Esophagus squamous epithelium (tissue), 5 donors: ENCODE results near the gene RIN3. TPM values are rescaled to one million over a fixed set of nuclear protein-coding genes. Genes with fewer than 3 reads are reported as not detected.

ENCODE experiments used
- DNase-seq: peaks from one replicate; lab custom pipeline; 2025; lab: John Stamatoyannopoulos, UW
- H3K27ac ChIP-seq, 4 donors: fragments of 200-600 bp; sonication (generic); one replicate each; pipeline ENCODE4 v1.5.1; 2016 to 2019; ENCODE audit warnings: mild to moderate bottlenecking in 1 of 4
- H3K27me3 ChIP-seq, 4 donors: fragments of 200-600 bp; sonication (generic); 1 replicate in 3 of 4; 2 replicates in 1 of 4; pipeline versions ENCODE4 v1.5.1 to v1.6.0; 2017 to 2021; ENCODE audit warnings: antibody characterized with exemption in 1 of 4
- H3K36me3 ChIP-seq, 3 donors: fragments of 200-600 bp; sonication (generic); one replicate each; pipeline ENCODE4 v1.5.1; 2016 to 2019
- H3K4me1 ChIP-seq, 3 donors: fragments of 200-600 bp; sonication (generic); one replicate each; pipeline ENCODE4 v1.5.1; 2017 to 2019
- H3K4me3 ChIP-seq, 4 donors: fragments of 200-600 bp; sonication (generic); 1 replicate in 3 of 4; 2 replicates in 1 of 4; pipeline ENCODE4 v1.5.1; 2016 to 2019; ENCODE audit warnings: mild to moderate bottlenecking in 2 of 4, moderate library complexity in 1 of 4
- H3K9me3 ChIP-seq, 3 donors: fragments of 200-600 bp; sonication (generic); one replicate each; pipeline ENCODE4 v1.5.1; 2016 to 2019
- CTCF ChIP-seq, 6 experiments: fragments of 450-650 bp in 4 of 6; fragments of 200-600 bp in 2 of 6; sonication (generic) in 2 of 6; IDR thresholded peaks; one replicate each; pipeline ENCODE4 v1.5.1; 2016 to 2019; ENCODE audit warnings: antibody characterized with exemption in 6 of 6, mild to moderate bottlenecking in 4 of 6, moderate library complexity in 4 of 6
- POLR2A ChIP-seq, 4 donors: fragments of 450-650 bp; IDR thresholded peaks; one replicate each; pipeline ENCODE4 v1.6.1; 2017; ENCODE audit warnings: antibody characterized with exemption in 4 of 4, mild to moderate bottlenecking in 4 of 4, moderate library complexity in 3 of 4
- WGBS, 2 donors: methylation state at CpG; one replicate each; pipeline ENCODE4 v1.1.5; 2018; 5-methylcytosine and 5-hydroxymethylcytosine counted together
- intact Hi-C: fragments of 100-400 bp; cut with DNase I; formaldehyde crosslinking; loops from one replicate; pipeline ENCODE4 v1.15.0; 2022
- total RNA-seq, 4 donors: library from RNA; depleted of rRNA; stranded (reverse); fragments of >200 nt; gene quantifications; one replicate each; pipeline ENCODE4 v1.1.0, GENCODE V29; 2016
- donor health status: DM: yes; HTN: yes; CAD: no.

The RIN3 gene
- total RNA-seq, 4 donors from 2014 or later, result 1.9 to 9.7 (median 4.4) TPM

- H3K4me3 ChIP-seq, result no peak overlapping the region
- H3K4me1 ChIP-seq, result peaks cover 0 to 33% (median 7%) of the 10 kb centered on the region in 3 donors
- WGBS, 2 donors, result 89 to 96% methylated on average over 14 to 16 of the region's 16 CpGs
- DNase-seq, result no peak
- H3K27me3 ChIP-seq, result no peaks in the 10 kb centered on the region
- H3K36me3 ChIP-seq, result peaks cover 0 to 45% (median 0%) of the 10 kb centered on the region in 3 donors
- H3K9me3 ChIP-seq, result no peaks in the 10 kb centered on the region
- no peak for TF ChIP-seq CTCF (IDR thresholded peaks at IDR 0.05)
- no peak for TF ChIP-seq POLR2A (IDR thresholded peaks at IDR 0.05)
- no peak overlapping the region for H3K27ac ChIP-seq
- intact Hi-C loops, result no loop called here
Measured at GRCh38 chr14:92556863-92557543, 43.4 kb downstream of the RIN3 start.

GRCh38 chr14:92557544-92557912, 43.9 kb downstream of the RIN3 start:
- no peak for TF ChIP-seq CTCF (IDR thresholded peaks at IDR 0.05)
- no peak for TF ChIP-seq POLR2A (IDR thresholded peaks at IDR 0.05)
- no peak overlapping the region for H3K4me3 ChIP-seq
- intact Hi-C loops, result no loop called here
- no peaks in the 10 kb centered on the region for H3K9me3 ChIP-seq
- H3K27ac ChIP-seq, result no peak overlapping the region
- H3K36me3 ChIP-seq, result peaks cover 0 to 45% (median 0%) of the 10 kb centered on the region in 3 donors
- DNase-seq, result no peak
- H3K4me1 ChIP-seq, result peaks cover 0 to 27% (median 4%) of the 10 kb centered on the region in 3 donors
- no peaks in the 10 kb centered on the region for H3K27me3 ChIP-seq
- 88 to 100% methylated on average over 2 to 3 of the region's 4 CpGs for WGBS, 2 donors

GRCh38 chr14:92558319-92558718, 44.7 kb downstream of the RIN3 start:
- Histone ChIP-seq H3K9me3 (no peaks in the 10 kb centered on the region), H3K4me3 (no peak overlapping the region), H3K27ac (no peak overlapping the region), H3K36me3 (peaks cover 0 to 45% (median 0%) of the 10 kb centered on the region in 3 donors), H3K27me3 (no peaks in the 10 kb centered on the region), H3K4me1 (peaks cover 0 to 30% (median 10%) of the 10 kb centered on the region in 3 donors)
- no peak for TF ChIP-seq POLR2A (IDR thresholded peaks at IDR 0.05)
- TF ChIP-seq CTCF (IDR thresholded peaks at IDR 0.05), result no peak
- intact Hi-C loops, result no loop called here
- no peak for DNase-seq
- 75 to 86% methylated on average over 1 of the region's 1 CpG for WGBS, 2 donors

GRCh38 chr14:92559486-92559885, 45.9 kb downstream of the RIN3 start:
- TF ChIP-seq CTCF (IDR thresholded peaks at IDR 0.05) (no peak), POLR2A (IDR thresholded peaks at IDR 0.05) (no peak)
- Histone ChIP-seq H3K4me1 (peaks cover 3 to 33% (median 12%) of the 10 kb centered on the region in 3 donors), H3K4me3 (no peak overlapping the region), H3K36me3 (peaks cover 0 to 45% (median 0%) of the 10 kb centered on the region in 3 donors), H3K9me3 (no peaks in the 10 kb centered on the region), H3K27ac (no peak overlapping the region), H3K27me3 (no peaks in the 10 kb centered on the region)
- intact Hi-C loops, result no loop called here
- no peak for DNase-seq
- 82 to 83% methylated on average over 3 to 4 of the region's 4 CpGs for WGBS, 2 donors

- WGBS, 2 donors, result 79 to 90% methylated on average over 12 of the region's 15 CpGs
- Histone ChIP-seq H3K36me3 (peaks cover 0 to 45% (median 0%) of the 10 kb centered on the region in 3 donors), H3K27ac (no peak overlapping the region), H3K27me3 (no peaks in the 10 kb centered on the region), H3K4me1 (peaks cover 3 to 38% (median 15%) of the 10 kb centered on the region in 3 donors), H3K9me3 (no peaks in the 10 kb centered on the region), H3K4me3 (no peak overlapping the region)
- TF ChIP-seq CTCF (IDR thresholded peaks at IDR 0.05) (no peak), POLR2A (IDR thresholded peaks at IDR 0.05) (no peak)
- intact Hi-C loops, result no loop called here
- DNase-seq, result no peak
Measured at GRCh38 chr14:92560106-92560865, 46.7 kb downstream of the RIN3 start.
